Measurements from ENCODE around the gene MAGEA10. TPM values are rescaled to one million over a fixed set of nuclear protein-coding genes. Genes with fewer than 3 reads are reported as not detected.
"Not testable (repeated sequence)": the region's sequence is repeated elsewhere in the genome, so short reads cannot be mapped to it uniquely, and the experiment has no call there.

MAGEA10 gene
- polyA plus RNA-seq, 1 donor from 2014 or later, result not detected

- TF ChIP-seq EZH2 (IDR thresholded peaks at IDR 0.05; ENCODE audit: borderline replicate concordance, insufficient read depth, low read length, poor library complexity, severe bottlenecking) (no peak), SMC3 (conservative IDR thresholded peaks at IDR 0.05; ENCODE audit: poor library complexity) (no peak), RAD21 (conservative IDR thresholded peaks at IDR 0.05) (no peak), EP300 (conservative IDR thresholded peaks at IDR 0.05; ENCODE audit: poor library complexity, severe bottlenecking) (no peak), POLR2AphosphoS5 (IDR thresholded peaks at IDR 0.05) (no peak), TAF1 (IDR thresholded peaks at IDR 0.05; ENCODE audit: low read depth) (no peak), CTCF (IDR thresholded peaks at IDR 0.05; ENCODE audit: poor library complexity, severe bottlenecking) (no peak), MXI1 (conservative IDR thresholded peaks at IDR 0.05; ENCODE audit: poor library complexity, severe bottlenecking) (no peak), REST (IDR thresholded peaks at IDR 0.05; ENCODE audit: borderline replicate concordance) (no peak)
- no peak overlapping the region for H3K27ac ChIP-seq (ENCODE audit: low read length)
- no peak overlapping the region for H3K9ac ChIP-seq (ENCODE audit: low read length)
Observed at GRCh38 chrX:152136312-152136711, 2.1 kb downstream of the MAGEA10 start.

GRCh38 chrX:152131525-152131924 lies 6.9 kb downstream of the MAGEA10 start:
- TF ChIP-seq RAD21 (conservative IDR thresholded peaks at IDR 0.05), result no peak
- TF ChIP-seq CTCF (IDR thresholded peaks at IDR 0.05; ENCODE audit: poor library complexity, severe bottlenecking), result no peak
- TF ChIP-seq EZH2 (IDR thresholded peaks at IDR 0.05; ENCODE audit: borderline replicate concordance, insufficient read depth, low read length, poor library complexity, severe bottlenecking), result no peak
- no peak for TF ChIP-seq EP300 (conservative IDR thresholded peaks at IDR 0.05; ENCODE audit: poor library complexity, severe bottlenecking)
- TF ChIP-seq REST (IDR thresholded peaks at IDR 0.05; ENCODE audit: borderline replicate concordance), result no peak
- no peak for TF ChIP-seq TAF1 (IDR thresholded peaks at IDR 0.05; ENCODE audit: low read depth)
- TF ChIP-seq POLR2AphosphoS5 (IDR thresholded peaks at IDR 0.05), result no peak
- TF ChIP-seq SMC3 (conservative IDR thresholded peaks at IDR 0.05; ENCODE audit: poor library complexity), result no peak
- no peak for TF ChIP-seq MXI1 (conservative IDR thresholded peaks at IDR 0.05; ENCODE audit: poor library complexity, severe bottlenecking)
- no peaks in the 10 kb centered on the region for H3K9me2 ChIP-seq (ENCODE audit: insufficient read depth, low read length)
- H3K9ac ChIP-seq (ENCODE audit: low read length), result no peak overlapping the region
- H3K4me2 ChIP-seq (ENCODE audit: low read length), result no peak overlapping the region
- no peaks in the 10 kb centered on the region for H3K27me3 ChIP-seq (ENCODE audit: insufficient read depth, low read depth, low read length)
- H3K27ac ChIP-seq (ENCODE audit: low read length), result no peak overlapping the region
- H3K4me3 ChIP-seq (ENCODE audit: low read length), result no peak overlapping the region
- H3F3A ChIP-seq (ENCODE audit: insufficient read depth, low read length, poor library complexity, severe bottlenecking), result no peaks in the 10 kb centered on the region
- H3K79me2 ChIP-seq (replicated peaks; ENCODE audit: insufficient read depth, low read length), result no peaks in the 10 kb centered on the region
- H4K20me1 ChIP-seq (ENCODE audit: insufficient read depth), result no peaks in the 10 kb centered on the region
- H3K36me3 ChIP-seq (ENCODE audit: insufficient read depth, low read length), result no peaks in the 10 kb centered on the region
- no peak overlapping the region for H2AFZ ChIP-seq (ENCODE audit: low read depth, low read length)
- H3K9me3 ChIP-seq (ENCODE audit: low read length), result no peaks in the 10 kb centered on the region

More at GRCh38 chrX:152136312-152136711, 2.1 kb downstream of the MAGEA10 start:
- H3K27me3 ChIP-seq (ENCODE audit: insufficient read depth, low read depth, low read length), result no peaks in the 10 kb centered on the region
- H2AFZ ChIP-seq (ENCODE audit: low read depth, low read length), result no peak overlapping the region
- no peaks in the 10 kb centered on the region for H3K36me3 ChIP-seq (ENCODE audit: insufficient read depth, low read length)
- no peaks in the 10 kb centered on the region for H3K79me2 ChIP-seq (replicated peaks; ENCODE audit: insufficient read depth, low read length)
- no peaks in the 10 kb centered on the region for H3F3A ChIP-seq (ENCODE audit: insufficient read depth, low read length, poor library complexity, severe bottlenecking)
- no peaks in the 10 kb centered on the region for H4K20me1 ChIP-seq (ENCODE audit: insufficient read depth)
- no peak overlapping the region for H3K4me2 ChIP-seq (ENCODE audit: low read length)
- no peak overlapping the region for H3K4me3 ChIP-seq (ENCODE audit: low read length)
- no peaks in the 10 kb centered on the region for H3K9me2 ChIP-seq (ENCODE audit: insufficient read depth, low read length)
- H3K9me3 ChIP-seq (ENCODE audit: low read length), result no peaks in the 10 kb centered on the region

- not testable (repeated sequence) for H2AFZ ChIP-seq (ENCODE audit: low read depth, low read length); H3F3A ChIP-seq (ENCODE audit: insufficient read depth, low read length, poor library complexity, severe bottlenecking); H3K9me2 ChIP-seq (ENCODE audit: insufficient read depth, low read length); H3K4me2 ChIP-seq (ENCODE audit: low read length); H3K9me3 ChIP-seq (ENCODE audit: low read length); H3K36me3 ChIP-seq (ENCODE audit: insufficient read depth, low read length); H3K27ac ChIP-seq (ENCODE audit: low read length); H3K27me3 ChIP-seq (ENCODE audit: insufficient read depth, low read depth, low read length); H3K4me3 ChIP-seq (ENCODE audit: low read length); H3K79me2 ChIP-seq (replicated peaks; ENCODE audit: insufficient read depth, low read length); H4K20me1 ChIP-seq (ENCODE audit: insufficient read depth); H3K9ac ChIP-seq (ENCODE audit: low read length)
Observed at GRCh38 chrX:152129069-152129844, 9.1 kb downstream of the MAGEA10 start.
